Trophoblast cell (in vitro differentiated cells and primary cell): ENCODE measurements around the gene KLHDC7A.

ENCODE experiments used
- DNase-seq, 2 donors: peaks; one replicate each; pipeline ENCODE4 v3.0.0-alpha.2; 2016
- H2AFZ ChIP-seq: 2 replicates; pipeline ENCODE4 v1.6.1; 2013; ENCODE audit warnings: low read length, moderate library complexity, mild to moderate bottlenecking; ENCODE audit not compliant: insufficient read depth, poor library complexity
- H2AK5ac ChIP-seq: 2 replicates; pipeline ENCODE4 v1.6.1; 2013; ENCODE audit warnings: mild to moderate bottlenecking, low read length
- H2BK120ac ChIP-seq: 2 replicates; pipeline ENCODE4 v1.6.1; 2013; ENCODE audit warnings: low read length, mild to moderate bottlenecking, moderate library complexity; ENCODE audit not compliant: insufficient read depth, poor library complexity
- H2BK12ac ChIP-seq: 2 replicates; pipeline ENCODE4 v1.6.1; 2013; ENCODE audit warnings: mild to moderate bottlenecking, low read length, moderate library complexity
- H2BK5ac ChIP-seq: 2 replicates; pipeline ENCODE4 v1.6.1; 2013; ENCODE audit warnings: low read length, low read depth, moderate library complexity, mild to moderate bottlenecking; ENCODE audit not compliant: poor library complexity
- H3K14ac ChIP-seq: 2 replicates; pipeline ENCODE4 v1.6.1; 2013; ENCODE audit warnings: mild to moderate bottlenecking, low read length
- H3K18ac ChIP-seq: 2 replicates; pipeline ENCODE4 v1.6.1; 2013; ENCODE audit warnings: mild to moderate bottlenecking, low read length
- H3K23ac ChIP-seq: 2 replicates; pipeline ENCODE4 v1.6.1; 2013; ENCODE audit warnings: low read length
- H3K27ac ChIP-seq: 2 replicates; pipeline ENCODE4 v1.5.1; 2013; ENCODE audit warnings: low read depth, mild to moderate bottlenecking, inconsistent platforms, low read length, moderate library complexity
- H3K27me3 ChIP-seq: 2 replicates; pipeline ENCODE4 v1.6.1; 2013; ENCODE audit warnings: inconsistent platforms, mild to moderate bottlenecking, low read length, moderate library complexity; ENCODE audit not compliant: insufficient read depth
- H3K36me3 ChIP-seq, 2 experiments: 1 replicate in 1 of 2; 2 replicates in 1 of 2; pipeline ENCODE4 v1.6.1; 2013; ENCODE audit warnings: low read length in 2 of 2, mild to moderate bottlenecking in 2 of 2, moderate library complexity in 1 of 2; ENCODE audit not compliant: insufficient read depth in 2 of 2, control insufficient read depth in 1 of 2
- H3K4ac ChIP-seq: 2 replicates; pipeline ENCODE4 v1.6.1; 2013; ENCODE audit warnings: low read depth, mild to moderate bottlenecking, low read length, moderate library complexity
- H3K4me1 ChIP-seq, 2 experiments: 1 replicate in 1 of 2; 2 replicates in 1 of 2; pipeline ENCODE4 v1.6.1; 2013; ENCODE audit warnings: low read length in 2 of 2, mild to moderate bottlenecking in 2 of 2, moderate library complexity in 1 of 2; ENCODE audit not compliant: insufficient read depth in 2 of 2, control insufficient read depth in 1 of 2
- H3K4me2 ChIP-seq: 2 replicates; pipeline ENCODE4 v1.6.1; 2013; ENCODE audit warnings: inconsistent platforms, mild to moderate bottlenecking, low read length, moderate library complexity
- H3K4me3 ChIP-seq: 2 replicates; pipeline ENCODE4 v1.5.1; 2013; ENCODE audit warnings: mild to moderate bottlenecking, low read depth, low read length, inconsistent platforms
- H3K79me1 ChIP-seq: one replicate; pipeline ENCODE4 v1.6.1; 2013; ENCODE audit warnings: low read length
- H3K79me2 ChIP-seq: 2 replicates; pipeline ENCODE4 v1.6.1; 2013; ENCODE audit warnings: low read length, mild to moderate bottlenecking; ENCODE audit not compliant: control insufficient read depth, insufficient read depth, poor library complexity
- H3K9ac ChIP-seq: 2 replicates; pipeline ENCODE4 v1.6.1; 2013; ENCODE audit warnings: mild to moderate bottlenecking, low read length
- H3K9me3 ChIP-seq: 2 replicates; pipeline ENCODE4 v1.6.1; 2013; ENCODE audit warnings: low read depth, mild to moderate bottlenecking, control low read depth, inconsistent platforms, low read length; ENCODE audit not compliant: insufficient read depth
- H4K12ac ChIP-seq: 2 replicates; pipeline ENCODE4 v1.6.1; 2013; ENCODE audit warnings: low read depth, mild to moderate bottlenecking, low read length, moderate library complexity
- H4K8ac ChIP-seq: 2 replicates; pipeline ENCODE4 v1.6.1; 2013; ENCODE audit warnings: low read depth, mild to moderate bottlenecking, low read length, moderate library complexity
- H4K91ac ChIP-seq: one replicate; pipeline ENCODE4 v1.6.1; 2013; ENCODE audit warnings: low read depth, mild to moderate bottlenecking, low read length, moderate library complexity
- WGBS: extraction: QIAGEN DNeasy Blood & Tissue Kit; methylation state at CpG from one replicate; pipeline ENCODE4 v1.1.7; 2013; ENCODE audit warnings: missing lambda C conversion rate; ENCODE audit not compliant: insufficient read length, insufficient coverage; ENCODE audit errors: extremely low coverage; 5-methylcytosine and 5-hydroxymethylcytosine counted together

Gene KLHDC7A

DNA sequence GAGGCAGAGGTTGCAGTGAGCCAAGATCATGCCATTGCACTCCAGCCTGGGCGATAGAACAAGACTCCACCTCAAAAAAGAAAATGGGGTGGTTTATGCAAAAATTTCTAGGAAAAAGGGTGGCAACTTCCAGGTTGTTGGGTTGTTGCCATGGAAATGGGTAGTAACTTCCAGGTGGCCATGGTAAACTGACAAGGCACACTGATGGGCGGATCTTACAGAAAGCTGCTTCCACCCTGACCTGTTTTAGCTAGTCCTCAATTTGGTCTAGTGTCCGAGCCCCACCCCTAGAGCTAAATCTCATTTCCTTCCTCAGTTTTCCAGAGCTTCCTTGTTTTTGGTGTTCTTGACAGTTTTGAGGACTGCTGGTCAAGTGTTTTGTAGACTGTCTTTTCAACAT is 13.6 kb downstream of the KLHDC7A start:
- no peak overlapping the region for H3K18ac ChIP-seq
- H4K91ac ChIP-seq, result no peak overlapping the region
- H3K9me3 ChIP-seq, result peaks cover 9% of the 10 kb centered on the region
- no peaks in the 10 kb centered on the region for H3K4me1 ChIP-seq
- no peak overlapping the region for H3K27ac ChIP-seq
- WGBS, result no CpG with 5 or more reads among the region's 3 CpGs
- H3K79me2 ChIP-seq, result no peaks in the 10 kb centered on the region
- no peak overlapping the region for H3K4me3 ChIP-seq
- no peak overlapping the region for H3K14ac ChIP-seq
- no peak overlapping the region for H2BK5ac ChIP-seq
- no peak overlapping the region for H2AK5ac ChIP-seq
- no peak overlapping the region for H3K23ac ChIP-seq
- H2BK12ac ChIP-seq, result no peak overlapping the region
- H3K4ac ChIP-seq, result no peak overlapping the region
- H4K12ac ChIP-seq, result no peak overlapping the region
- H4K8ac ChIP-seq, result no peak overlapping the region
- no peaks in the 10 kb centered on the region for H3K79me1 ChIP-seq
- H3K4me2 ChIP-seq, result no peak overlapping the region
- no peaks in the 10 kb centered on the region for H3K27me3 ChIP-seq
- no peaks in the 10 kb centered on the region for H3K36me3 ChIP-seq
- H2BK120ac ChIP-seq, result no peak overlapping the region
- H2AFZ ChIP-seq, result no peak overlapping the region
- DNase-seq, result no peak
- H3K9ac ChIP-seq, result no peak overlapping the region

DNA sequence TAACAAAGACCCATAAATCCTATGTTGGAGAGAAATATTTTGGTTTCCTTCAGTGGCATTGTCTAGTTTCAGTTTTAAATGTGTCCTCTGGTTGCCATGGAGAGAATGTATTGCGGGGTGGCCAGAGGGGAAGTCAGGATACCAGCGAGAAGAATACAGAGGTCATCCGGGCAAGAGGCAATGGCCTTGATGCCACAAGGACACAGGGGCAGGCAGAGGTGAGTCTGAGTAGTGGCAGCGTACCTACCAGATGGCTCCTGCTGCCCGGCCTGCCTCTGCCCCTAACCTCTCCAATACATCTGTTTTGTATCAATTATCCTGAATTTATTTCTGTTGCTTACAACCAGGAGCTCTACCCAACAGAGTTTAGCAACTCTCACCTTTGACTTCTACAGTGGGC is 14.9 kb downstream of the KLHDC7A start:
- Histone ChIP-seq H2BK120ac (no peak overlapping the region), H3K18ac (no peak overlapping the region), H3K27ac (no peak overlapping the region), H4K12ac (no peak overlapping the region), H3K36me3 (no peaks in the 10 kb centered on the region), H3K9me3 (peaks cover 7% of the 10 kb centered on the region), H4K8ac (no peak overlapping the region), H3K27me3 (no peaks in the 10 kb centered on the region), H3K23ac (no peak overlapping the region), H4K91ac (no peak overlapping the region), H3K79me1 (no peaks in the 10 kb centered on the region), H2AK5ac (no peak overlapping the region), H3K4ac (no peak overlapping the region), H3K79me2 (no peaks in the 10 kb centered on the region), H3K9ac (no peak overlapping the region), H2BK5ac (no peak overlapping the region), H2BK12ac (no peak overlapping the region), H3K4me2 (no peak overlapping the region), H3K14ac (no peak overlapping the region), H3K4me1 (peaks cover 0 to 2% of the 10 kb centered on the region in 2 experiments), H3K4me3 (no peak overlapping the region), H2AFZ (no peak overlapping the region)
- DNase-seq, result no peak
- WGBS, result no CpG with 5 or more reads among the region's 5 CpGs

DNA sequence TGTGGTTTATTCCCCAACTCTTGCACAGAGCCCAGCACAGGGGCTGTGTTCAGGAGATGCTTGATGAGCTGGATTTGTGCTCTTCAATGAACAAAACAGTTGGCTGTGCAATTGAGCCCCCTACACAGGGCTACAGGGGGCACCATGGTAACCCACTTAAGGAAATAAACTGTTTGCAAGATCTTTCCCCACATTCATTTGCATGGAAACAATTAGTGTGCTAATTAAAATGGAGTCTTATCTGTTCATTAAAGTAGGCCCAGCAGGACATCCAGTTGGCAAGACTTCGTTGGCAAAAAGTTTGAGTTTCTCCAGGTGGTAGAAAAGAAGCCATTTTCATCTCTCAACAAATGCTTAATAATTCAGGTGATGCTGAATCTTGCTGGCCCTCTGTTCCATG is 15.3 kb downstream of the KLHDC7A start:
- H3K14ac ChIP-seq, result no peak overlapping the region
- H4K8ac ChIP-seq, result no peak overlapping the region
- H3K4me1 ChIP-seq, result peaks cover 0 to 2% of the 10 kb centered on the region in 2 experiments
- no peak overlapping the region for H3K4me2 ChIP-seq
- no peak for DNase-seq
- WGBS, result no CpG with 5 or more reads among the region's 1 CpG
- no peak overlapping the region for H3K27ac ChIP-seq
- H2AFZ ChIP-seq, result no peak overlapping the region
- H3K27me3 ChIP-seq, result no peaks in the 10 kb centered on the region
- no peak overlapping the region for H2AK5ac ChIP-seq
- no peak overlapping the region for H3K4ac ChIP-seq
- H3K23ac ChIP-seq, result no peak overlapping the region
- no peak overlapping the region for H2BK12ac ChIP-seq
- no peaks in the 10 kb centered on the region for H3K79me1 ChIP-seq
- H3K36me3 ChIP-seq, result no peaks in the 10 kb centered on the region
- no peak overlapping the region for H3K18ac ChIP-seq
- H2BK5ac ChIP-seq, result no peak overlapping the region
- no peak overlapping the region for H2BK120ac ChIP-seq
- H3K9me3 ChIP-seq, result peaks cover 7% of the 10 kb centered on the region
- no peaks in the 10 kb centered on the region for H3K79me2 ChIP-seq
- H4K91ac ChIP-seq, result no peak overlapping the region
- H4K12ac ChIP-seq, result no peak overlapping the region
- H3K4me3 ChIP-seq, result no peak overlapping the region
- no peak overlapping the region for H3K9ac ChIP-seq

DNA sequence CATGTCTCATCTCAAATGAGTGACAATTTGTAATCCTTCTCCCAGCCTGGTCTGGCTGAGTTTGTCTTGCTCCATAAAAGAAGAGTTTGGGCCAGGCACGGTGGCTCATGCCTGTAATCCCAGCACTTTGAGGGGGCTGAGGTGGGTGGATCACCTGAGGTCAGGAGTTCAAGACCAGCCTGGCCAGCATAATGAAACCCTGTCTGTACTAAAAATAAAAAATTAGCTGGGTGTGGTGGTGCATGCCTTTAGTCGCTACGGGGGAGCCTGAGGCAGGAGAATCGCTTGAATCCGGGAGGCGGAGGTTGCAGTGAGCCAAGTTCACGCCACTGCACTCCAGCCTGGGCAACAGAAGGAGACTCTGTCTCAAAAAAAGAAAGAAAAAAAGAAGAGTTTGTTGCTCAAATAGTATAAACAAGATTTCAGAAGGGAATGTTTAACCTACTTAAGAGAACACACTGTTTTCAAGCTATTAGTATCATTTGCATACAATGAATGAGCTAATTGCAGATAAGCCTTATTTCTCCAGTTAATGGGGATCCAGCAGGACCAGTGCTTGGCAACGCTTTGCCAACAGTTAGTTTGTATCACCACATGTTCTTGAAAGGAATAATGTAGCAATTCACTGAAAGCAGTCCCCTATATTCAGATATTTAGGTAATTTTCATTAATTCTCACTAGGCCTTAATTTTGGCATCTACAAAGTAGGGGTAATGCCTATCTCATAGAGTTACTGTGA is 15.9 kb downstream of the KLHDC7A start:
- Histone ChIP-seq H3K79me1 (no peaks in the 10 kb centered on the region), H3K36me3 (no peaks in the 10 kb centered on the region), H3K27me3 (no peaks in the 10 kb centered on the region), H3K14ac (no peak overlapping the region), H3K4me3 (no peak overlapping the region), H4K12ac (no peak overlapping the region), H2BK120ac (no peak overlapping the region), H3K9ac (no peak overlapping the region), H3K23ac (no peak overlapping the region), H3K18ac (no peak overlapping the region), H2BK5ac (no peak overlapping the region), H3K79me2 (no peaks in the 10 kb centered on the region), H4K8ac (no peak overlapping the region), H3K4ac (no peak overlapping the region), H3K4me2 (no peak overlapping the region), H3K4me1 (peaks cover 0 to 2% of the 10 kb centered on the region in 2 experiments), H3K27ac (no peak overlapping the region), H2BK12ac (no peak overlapping the region), H3K9me3 (peaks cover 7% of the 10 kb centered on the region), H2AFZ (no peak overlapping the region), H4K91ac (no peak overlapping the region), H2AK5ac (no peak overlapping the region)
- no peak for DNase-seq
- WGBS, result no CpG with 5 or more reads among the region's 8 CpGs
